Mesenchymal stem cell (in vitro differentiated cells and primary cell): ENCODE results near the gene CDHR5.

Source experiments
- DNase-seq: peaks from one replicate; pipeline ENCODE4 v3.0.0-alpha.2; 2013
- H2AFZ ChIP-seq: one replicate; pipeline ENCODE4 v1.6.1; 2013; ENCODE audit warnings: low read depth, mild to moderate bottlenecking, control low read depth, inconsistent platforms, low read length, moderate library complexity
- H2AK5ac ChIP-seq: 2 replicates; pipeline ENCODE4 v1.6.1; 2013; ENCODE audit warnings: low read length, moderate library complexity, mild to moderate bottlenecking, inconsistent platforms; ENCODE audit not compliant: severe bottlenecking
- H2BK120ac ChIP-seq: one replicate; pipeline ENCODE4 v1.6.1; 2013; ENCODE audit warnings: low read depth, mild to moderate bottlenecking, inconsistent platforms, low read length, moderate library complexity
- H2BK12ac ChIP-seq, 2 experiments: one replicate each; pipeline ENCODE4 v1.6.1; 2013; ENCODE audit warnings: inconsistent platforms in 2 of 2, low read length in 2 of 2, mild to moderate bottlenecking in 2 of 2, moderate library complexity in 2 of 2, control low read depth in 1 of 2
- H2BK15ac ChIP-seq: one replicate; pipeline ENCODE4 v1.6.1; 2013; ENCODE audit warnings: mild to moderate bottlenecking, low read depth, inconsistent platforms; ENCODE audit not compliant: poor library complexity, severe bottlenecking
- H2BK5ac ChIP-seq: 2 replicates; pipeline ENCODE4 v1.6.1; 2013; ENCODE audit warnings: low read depth, mild to moderate bottlenecking, low read length, control low read depth, inconsistent platforms; ENCODE audit not compliant: poor library complexity, severe bottlenecking
- H3K14ac ChIP-seq, 2 experiments: one replicate each; pipeline ENCODE4 v1.6.1; 2013; ENCODE audit warnings: inconsistent platforms in 2 of 2, low read length in 2 of 2, control low read depth in 1 of 2, mild to moderate bottlenecking in 1 of 2, moderate library complexity in 1 of 2
- H3K18ac ChIP-seq, 2 experiments: one replicate each; pipeline ENCODE4 v1.6.1; 2013; ENCODE audit warnings: inconsistent platforms in 2 of 2, low read length in 2 of 2, control low read depth in 1 of 2, low read depth in 1 of 2, mild to moderate bottlenecking in 1 of 2
- H3K23ac ChIP-seq, 2 experiments: one replicate each; pipeline ENCODE4 v1.6.1; 2013; ENCODE audit warnings: inconsistent platforms in 2 of 2, low read length in 2 of 2, mild to moderate bottlenecking in 2 of 2, moderate library complexity in 2 of 2, control low read depth in 1 of 2
- H3K27ac ChIP-seq: 2 replicates; pipeline ENCODE4 v1.5.1; 2013; ENCODE audit warnings: mild to moderate bottlenecking, moderate library complexity, low read length, control low read depth, inconsistent platforms; ENCODE audit not compliant: poor library complexity, severe bottlenecking
- H3K27me3 ChIP-seq, 2 experiments: 2 replicates each; pipeline versions ENCODE4 v1.6.1 to v1.7.0; 2013; ENCODE audit warnings: low read length in 2 of 2, mild to moderate bottlenecking in 2 of 2, moderate library complexity in 2 of 2, control low read depth in 1 of 2, inconsistent platforms in 1 of 2; ENCODE audit not compliant: control insufficient read depth in 1 of 2, insufficient read depth in 1 of 2
- H3K36me3 ChIP-seq, 2 experiments: 2 replicates each; pipeline versions ENCODE4 v1.6.1 to v1.7.0; 2013; ENCODE audit warnings: low read length in 2 of 2, control low read depth in 1 of 2, inconsistent platforms in 1 of 2, low read depth in 1 of 2, mild to moderate bottlenecking in 1 of 2; ENCODE audit not compliant: insufficient read depth in 2 of 2, control insufficient read depth in 1 of 2
- H3K4ac ChIP-seq, 2 experiments: one replicate each; pipeline ENCODE4 v1.6.1; 2013; ENCODE audit warnings: inconsistent platforms in 2 of 2, low read length in 2 of 2, mild to moderate bottlenecking in 2 of 2, moderate library complexity in 2 of 2, control low read depth in 1 of 2, low read depth in 1 of 2
- H3K4me1 ChIP-seq: 2 replicates; pipeline ENCODE4 v1.6.1; 2013; ENCODE audit warnings: low read depth, low read length, control low read depth; ENCODE audit not compliant: control insufficient read depth, insufficient read depth
- H3K4me2 ChIP-seq: 2 replicates; pipeline ENCODE4 v1.6.1; 2013; ENCODE audit warnings: low read length, mild to moderate bottlenecking, inconsistent platforms; ENCODE audit not compliant: poor library complexity, severe bottlenecking
- H3K4me3 ChIP-seq, 2 experiments: 2 replicates each; pipeline versions ENCODE4 v1.5.1 to v1.7.0; 2013; ENCODE audit warnings: low read length in 2 of 2, mild to moderate bottlenecking in 2 of 2, control low read depth in 1 of 2, low read depth in 1 of 2; ENCODE audit not compliant: insufficient read depth in 1 of 2
- H3K79me1 ChIP-seq: replicated peaks from 2 replicates; pipeline ENCODE4 v1.6.1; 2013; ENCODE audit warnings: mild to moderate bottlenecking, control low read depth, low read length, inconsistent platforms; ENCODE audit not compliant: poor library complexity, severe bottlenecking
- H3K9ac ChIP-seq: 2 replicates; pipeline ENCODE4 v1.7.0; 2013; ENCODE audit warnings: mild to moderate bottlenecking, low read length, moderate library complexity
- H3K9me3 ChIP-seq: 2 replicates; pipeline ENCODE4 v1.7.0; 2013; ENCODE audit warnings: mild to moderate bottlenecking, low read length; ENCODE audit not compliant: control insufficient read depth
- H4K8ac ChIP-seq: one replicate; pipeline ENCODE4 v1.6.1; 2013; ENCODE audit warnings: inconsistent platforms, mild to moderate bottlenecking, low read length, moderate library complexity
- H4K91ac ChIP-seq: one replicate; pipeline ENCODE4 v1.6.1; 2013; ENCODE audit warnings: mild to moderate bottlenecking, low read length, inconsistent platforms
- WGBS: methylation state at CpG from one replicate; pipeline ENCODE4 v1.1.7; 2013; ENCODE audit warnings: mixed read lengths; 5-methylcytosine and 5-hydroxymethylcytosine counted together

CDHR5 gene

GRCh38 chr11:587546-587945 lies 37.2 kb downstream of the CDHR5 start:
- H2AK5ac ChIP-seq: no peak overlapping the region
- H3K14ac ChIP-seq: no peak overlapping the region
- no peak overlapping the region for H2AFZ ChIP-seq
- H3K36me3 ChIP-seq: peaks cover 67 to 68% of the 10 kb centered on the region in 2 experiments
- H3K18ac ChIP-seq: no peak overlapping the region
- no peak overlapping the region for H3K23ac ChIP-seq
- H3K4me2 ChIP-seq: no peak overlapping the region
- H4K8ac ChIP-seq: peak overlapping the region; percentile 33
- DNase-seq: no peak
- no peak overlapping the region for H3K4ac ChIP-seq
- WGBS: 65% methylated on average over 6 of the region's 8 CpGs
- H3K4me3 ChIP-seq: no peak overlapping the region
- H3K27ac ChIP-seq: peak overlapping the region; percentile 79
- H3K27me3 ChIP-seq: no peaks in the 10 kb centered on the region
- H2BK12ac ChIP-seq: no peak overlapping the region
- no peak overlapping the region for H4K91ac ChIP-seq
- H3K79me1 ChIP-seq: peaks cover 16% of the 10 kb centered on the region
- no peak overlapping the region for H2BK15ac ChIP-seq
- H3K9me3 ChIP-seq: no peaks in the 10 kb centered on the region
- H2BK120ac ChIP-seq: no peak overlapping the region
- no peak overlapping the region for H3K9ac ChIP-seq
- H3K4me1 ChIP-seq: peaks cover 10% of the 10 kb centered on the region
- no peak overlapping the region for H2BK5ac ChIP-seq

GRCh38 chr11:586376-587316 lies 38.1 kb downstream of the CDHR5 start:
- no peak overlapping the region for H2BK15ac ChIP-seq
- no peak for DNase-seq
- H2AFZ ChIP-seq: no peak overlapping the region
- H3K27ac ChIP-seq: no peak overlapping the region
- H2AK5ac ChIP-seq: no peak overlapping the region
- H3K9ac ChIP-seq: no peak overlapping the region
- no peak overlapping the region for H4K91ac ChIP-seq
- H3K4me2 ChIP-seq: no peak overlapping the region
- no peak overlapping the region for H3K4ac ChIP-seq
- peaks cover 11% of the 10 kb centered on the region for H3K79me1 ChIP-seq
- no peak overlapping the region for H3K14ac ChIP-seq
- H3K36me3 ChIP-seq: peaks cover 67 to 70% of the 10 kb centered on the region in 2 experiments
- no peak overlapping the region for H2BK120ac ChIP-seq
- H2BK12ac ChIP-seq: no peak overlapping the region
- no peak overlapping the region for H3K4me3 ChIP-seq
- H3K4me1 ChIP-seq: peaks cover 12% of the 10 kb centered on the region
- no peak overlapping the region for H4K8ac ChIP-seq
- H3K18ac ChIP-seq: no peak overlapping the region
- no peaks in the 10 kb centered on the region for H3K27me3 ChIP-seq
- WGBS: 95% methylated on average over 32 of the region's 32 CpGs
- H3K23ac ChIP-seq: no peak overlapping the region
- H2BK5ac ChIP-seq: no peak overlapping the region
- no peaks in the 10 kb centered on the region for H3K9me3 ChIP-seq

DNA sequence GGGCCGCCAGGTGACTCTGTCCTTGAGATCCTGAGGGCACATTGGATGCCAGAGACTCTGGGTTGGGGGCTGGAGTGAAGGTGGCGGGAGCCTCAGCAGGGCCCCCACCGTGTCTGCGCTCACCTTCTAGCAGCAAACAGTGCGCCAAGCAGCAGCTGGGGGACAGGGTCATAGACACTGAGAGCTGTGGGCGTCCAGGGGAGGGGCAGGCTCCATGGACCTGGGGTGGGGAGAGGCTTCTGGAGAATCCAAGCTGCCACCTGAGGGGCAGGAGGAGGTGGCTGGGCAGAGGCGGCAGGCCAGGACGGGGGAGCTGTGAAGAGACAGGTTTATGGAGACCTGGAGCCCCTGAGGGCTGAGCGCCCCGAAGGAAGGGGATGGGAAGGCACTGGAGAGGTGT lies 40.5 kb downstream of the CDHR5 start:
- Histone ChIP-seq H3K4me3 (no peak overlapping the region), H2BK12ac (no peak overlapping the region), H3K23ac (no peak overlapping the region), H2BK5ac (no peak overlapping the region), H3K18ac (no peak overlapping the region), H3K9ac (no peak overlapping the region), H2BK120ac (no peak overlapping the region), H3K36me3 (peaks cover 51 to 56% of the 10 kb centered on the region in 2 experiments), H2AFZ (no peak overlapping the region), H4K91ac (no peak overlapping the region), H3K4me1 (peaks cover 24% of the 10 kb centered on the region), H3K9me3 (no peaks in the 10 kb centered on the region), H3K79me1 (peaks cover 8% of the 10 kb centered on the region), H2AK5ac (no peak overlapping the region), H3K27ac (no peak overlapping the region), H4K8ac (no peak overlapping the region), H3K4me2 (no peak overlapping the region), H2BK15ac (no peak overlapping the region), H3K27me3 (no peaks in the 10 kb centered on the region), H3K4ac (no peak overlapping the region), H3K14ac (no peak overlapping the region)
- WGBS: over 99% methylated on average over 8 of the region's 10 CpGs
- DNase-seq: no peak

DNA sequence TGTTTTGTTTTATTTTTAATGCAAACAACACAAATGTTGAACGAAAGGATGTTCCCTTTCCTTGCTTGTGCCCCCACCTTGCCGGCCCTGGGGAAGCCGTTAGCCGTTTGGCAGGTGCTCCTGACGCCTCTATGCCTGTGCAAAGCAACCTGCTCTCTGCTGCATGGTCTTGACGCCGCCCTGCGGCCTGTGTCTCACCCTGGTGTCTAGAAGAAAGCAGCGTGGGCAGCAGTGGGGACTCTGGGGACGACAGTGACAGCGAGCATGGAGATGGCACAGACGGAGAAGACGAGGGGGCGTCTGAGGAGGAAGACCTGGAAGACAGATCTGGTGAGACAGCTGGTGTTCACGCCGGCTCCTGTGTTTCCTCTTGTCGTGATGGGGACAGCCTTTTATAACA lies 43.0 kb downstream of the CDHR5 start:
- H2AK5ac ChIP-seq: no peak overlapping the region
- H3K4ac ChIP-seq: no peak overlapping the region
- DNase-seq: no peak
- peaks cover 28 to 53% of the 10 kb centered on the region in 2 experiments for H3K36me3 ChIP-seq
- 97% methylated on average over 17 of the region's 17 CpGs for WGBS
- peak overlapping the region; percentile 26 for H3K9ac ChIP-seq
- no peaks in the 10 kb centered on the region for H3K27me3 ChIP-seq
- no peak overlapping the region for H2AFZ ChIP-seq
- no peak overlapping the region for H2BK5ac ChIP-seq
- H3K23ac ChIP-seq: no peak overlapping the region
- H3K27ac ChIP-seq: no peak overlapping the region
- H4K8ac ChIP-seq: no peak overlapping the region
- no peak overlapping the region for H3K14ac ChIP-seq
- peak overlapping the region in 1 of 2 experiments; percentile 2 for H3K4me3 ChIP-seq
- no peak overlapping the region for H2BK15ac ChIP-seq
- H3K79me1 ChIP-seq: peaks cover 8% of the 10 kb centered on the region
- H2BK12ac ChIP-seq: no peak overlapping the region
- H3K4me2 ChIP-seq: no peak overlapping the region
- H4K91ac ChIP-seq: no peak overlapping the region
- no peak overlapping the region for H2BK120ac ChIP-seq
- H3K9me3 ChIP-seq: no peaks in the 10 kb centered on the region
- H3K18ac ChIP-seq: no peak overlapping the region
- H3K4me1 ChIP-seq: peaks cover 35% of the 10 kb centered on the region
